Transverse colon (tissue), 4 donors: Measurements from ENCODE around the gene ZNF785. TPM values are rescaled to one million over a fixed set of nuclear protein-coding genes. Genes with fewer than 3 reads are reported as not detected.
A peak's percentile ranks its signal among the peaks of the same experiment; 100 is the strongest.

Experiments
- DNase-seq: peaks from one replicate; pipeline ENCODE4 v3.0.0-alpha.2; 2019
- H3K27ac ChIP-seq, 4 donors: fragments of 200-600 bp; sonication (generic); 2 replicates each; pipeline ENCODE4 v1.5.1; 2016 to 2018; ENCODE audit warnings: inconsistent platforms in 4 of 4
- H3K27me3 ChIP-seq: fragments of 200-600 bp; sonication (generic); 2 replicates; pipeline ENCODE4 v1.5.1; 2017; ENCODE audit warnings: inconsistent platforms
- H3K36me3 ChIP-seq, 4 donors: fragments of 200-600 bp; sonication (generic); 2 replicates each; pipeline ENCODE4 v1.5.1; 2017 to 2019; ENCODE audit warnings: inconsistent platforms in 4 of 4
- H3K4me1 ChIP-seq, 4 donors: fragments of 200-600 bp; sonication (generic); 2 replicates each; pipeline ENCODE4 v1.5.1; 2017 to 2020; ENCODE audit warnings: inconsistent platforms in 4 of 4
- H3K4me3 ChIP-seq, 4 donors: fragments of 200-600 bp; sonication (generic); 1 replicate in 1 of 4; 2 replicates in 3 of 4; pipeline versions ENCODE4 v1.5.1 to v1.6.1; 2017 to 2019; ENCODE audit warnings: inconsistent platforms in 4 of 4
- H3K9me3 ChIP-seq, 2 donors: fragments of 200-600 bp; sonication (generic); 2 replicates each; pipeline ENCODE4 v1.5.1; 2017 to 2019; ENCODE audit warnings: inconsistent platforms in 2 of 2
- CTCF ChIP-seq, 5 experiments: fragments of 200-600 bp in 3 of 5; fragments of 450-650 bp in 2 of 5; sonication (generic) in 3 of 5; IDR thresholded peaks; 1 replicate in 2 of 5; 2 replicates in 3 of 5; pipeline ENCODE4 v1.5.1; 2016 to 2017; ENCODE audit warnings: antibody characterized with exemption in 5 of 5, inconsistent platforms in 3 of 5, mild to moderate bottlenecking in 2 of 5, moderate library complexity in 1 of 5
- EP300 ChIP-seq: sonication (generic); formaldehyde crosslinking; IDR thresholded peaks from one replicate; pipeline ENCODE4 v1.6.1; 2017; ENCODE audit warnings: antibody characterized with exemption, low read depth
- POLR2A ChIP-seq: fragments of 450-650 bp; IDR thresholded peaks from one replicate; pipeline ENCODE4 v1.6.1; 2016; ENCODE audit warnings: antibody characterized with exemption, mild to moderate bottlenecking, moderate library complexity
- POLR2AphosphoS5 ChIP-seq, 3 donors: sonication (generic); formaldehyde crosslinking; IDR thresholded peaks; one replicate each; pipeline ENCODE4 v1.6.1; 2016; ENCODE audit warnings: antibody characterized with exemption in 3 of 3
- WGBS, 2 donors: methylation state at CpG; one replicate each; pipeline ENCODE4 v1.1.5; 2018; ENCODE audit warnings: low coverage in 1 of 2; 5-methylcytosine and 5-hydroxymethylcytosine counted together
- in situ Hi-C, 4 donors: fragments of 200-750 bp; cut with MboI; loops; one replicate each; pipeline versions ENCODE4 v1.15.0 to v1.15.1; 2017; ENCODE audit warnings: low sequenced_read_pairs in 3 of 4, low pct_ligation_motif_present in 1 of 4, low pct_unique_long_range_greater_than_20kb in 1 of 4
- intact Hi-C: fragments of 100-400 bp; cut with DNase I; formaldehyde crosslinking; loops from one replicate; pipeline ENCODE4 v1.15.1; 2023; ENCODE audit warnings: low total_unique reads
- total RNA-seq, 4 donors: library from RNA; depleted of rRNA; stranded (reverse); fragments of >200 nt; gene quantifications; one replicate each; pipeline ENCODE4 v1.1.0, GENCODE V29; 2016

The ZNF785 gene
- total RNA-seq, 4 donors from 2014 or later, result 17.2 to 131 (median 20.5) TPM

- Histone ChIP-seq H3K36me3 (peaks cover 0 to 13% (median 3%) of the 10 kb centered on the region in 4 donors), H3K27me3 (no peaks in the 10 kb centered on the region), H3K9me3 (no peaks in the 10 kb centered on the region), H3K4me1 (peaks cover 24 to 40% (median 32%) of the 10 kb centered on the region in 4 donors), H3K4me3 (peak overlapping the region in 1 of 4 donors; percentile 68), H3K27ac (peak overlapping the region in 3 of 4 donors; percentile 91 to 96 (median 96))
- intact Hi-C loops, result no loop called here
- WGBS, 2 donors, result 87% methylated on average over 32 of the region's 69 CpGs; no CpG with 5 or more reads in 1 of the 2 donors
- in situ Hi-C loops, result loop anchor here in 1 of 4 donors (25.0 kb wide), 1 partner anchor 118 kb away; the partner anchor contains the start of genes DCTPP1 and SEPHS2
- no peak for DNase-seq
- TF ChIP-seq POLR2AphosphoS5 (IDR thresholded peaks at IDR 0.05) (no peak), POLR2A (no peak), CTCF (IDR thresholded peaks at IDR 0.05) (no peak), EP300 (no peak)
These were observed 30.0 kb downstream of the ZNF785 start for GRCh38 chr16:30555315-30556124.

- Histone ChIP-seq H3K27me3 (no peaks in the 10 kb centered on the region), H3K36me3 (peaks cover 0 to 13% (median 3%) of the 10 kb centered on the region in 4 donors), H3K9me3 (no peaks in the 10 kb centered on the region), H3K4me1 (peaks cover 21 to 39% (median 28%) of the 10 kb centered on the region in 4 donors), H3K4me3 (no peak overlapping the region), H3K27ac (no peak overlapping the region)
- in situ Hi-C loops, result loop anchor here in 1 of 4 donors (25.0 kb wide), 1 partner anchor 117 kb away; the partner anchor contains the start of genes DCTPP1 and SEPHS2
- TF ChIP-seq EP300, result no peak
- no peak for TF ChIP-seq POLR2A
- no peak for TF ChIP-seq CTCF (IDR thresholded peaks at IDR 0.05)
- no peak for TF ChIP-seq POLR2AphosphoS5 (IDR thresholded peaks at IDR 0.05)
- intact Hi-C loops, result no loop called here
- DNase-seq, result no peak
- 94% methylated on average over 9 of the region's 18 CpGs; no CpG with 5 or more reads in 1 of the 2 donors for WGBS, 2 donors
These were observed 30.8 kb downstream of the ZNF785 start for GRCh38 chr16:30554557-30555314.

GRCh38 chr16:30553393-30553899 is 32.1 kb downstream of the ZNF785 start:
- Histone ChIP-seq H3K4me1 (peaks cover 15 to 37% (median 30%) of the 10 kb centered on the region in 4 donors), H3K36me3 (peaks cover 0 to 13% (median 3%) of the 10 kb centered on the region in 4 donors), H3K4me3 (no peak overlapping the region), H3K27ac (no peak overlapping the region), H3K9me3 (no peaks in the 10 kb centered on the region), H3K27me3 (no peaks in the 10 kb centered on the region)
- TF ChIP-seq CTCF (IDR thresholded peaks at IDR 0.05) (no peak), POLR2A (no peak), POLR2AphosphoS5 (IDR thresholded peaks at IDR 0.05) (no peak), EP300 (no peak)
- DNase-seq, result no peak
- in situ Hi-C loops, result loop anchor here in 1 of 4 donors (25.0 kb wide), 1 partner anchor 116 kb away; the partner anchor contains the start of genes DCTPP1 and SEPHS2
- WGBS, 2 donors, result 75 to 83% methylated on average over 1 to 2 of the region's 2 CpGs
- intact Hi-C loops, result no loop called here

GRCh38 chr16:30552956-30553355 is 32.5 kb downstream of the ZNF785 start:
- Histone ChIP-seq H3K27ac (no peak overlapping the region), H3K4me1 (peaks cover 15 to 40% (median 31%) of the 10 kb centered on the region in 4 donors), H3K36me3 (peaks cover 0 to 13% (median 3%) of the 10 kb centered on the region in 4 donors), H3K27me3 (no peaks in the 10 kb centered on the region), H3K9me3 (no peaks in the 10 kb centered on the region), H3K4me3 (no peak overlapping the region)
- DNase-seq, result no peak
- TF ChIP-seq POLR2AphosphoS5 (IDR thresholded peaks at IDR 0.05) (no peak), EP300 (no peak), CTCF (IDR thresholded peaks at IDR 0.05) (no peak), POLR2A (no peak)
- in situ Hi-C loops, result loop anchor here in 1 of 4 donors (25.0 kb wide), 1 partner anchor 116 kb away; the partner anchor contains the start of genes DCTPP1 and SEPHS2
- intact Hi-C loops, result no loop called here
- WGBS, 2 donors, result 60 to 94% methylated on average over 1 to 4 of the region's 4 CpGs
